ENCODE measurements around the gene PHF21B. TPM values are rescaled to one million over a fixed set of nuclear protein-coding genes. Genes with fewer than 3 reads are reported as not detected.
A peak's percentile ranks its signal among the peaks of the same experiment; 100 is the strongest.

Gene PHF21B
- total and polyA plus RNA-seq, 8 donors: 0.24 to 1.4 (median 1.1) TPM; not detected in 1

- no peaks in the 10 kb centered on the region for H3K9me3 ChIP-seq
- H3K27me3 ChIP-seq: peaks cover 61 to 99% of the 10 kb centered on the region in 2 donors
- no peak for ATAC-seq
- H3K27ac ChIP-seq: no peak overlapping the region
- H3K4me1 ChIP-seq: peaks cover 6 to 34% of the 10 kb centered on the region in 2 donors
- peak overlapping the region in 1 of 2 donors; percentile 29 for H3K4me3 ChIP-seq
- H3K36me3 ChIP-seq: no peaks in the 10 kb centered on the region
- peak in 3 of 4 donors; percentile 7 to 78 (median 10) for DNase-seq
- no peak for TF ChIP-seq CTCF (IDR thresholded peaks at IDR 0.05)
- intact Hi-C loops (cut with DNase I): no loop called here
These were observed 1.6 kb downstream of the PHF21B start for GRCh38 chr22:45008186-45008681.

- peaks cover 61 to 99% of the 10 kb centered on the region in 2 donors for H3K27me3 ChIP-seq
- DNase-seq: peak in 3 of 4 donors; percentile 68 to 80 (median 70)
- ATAC-seq: peak; percentile 49
- H3K27ac ChIP-seq: no peak overlapping the region
- H3K4me1 ChIP-seq: peaks cover 6 to 34% of the 10 kb centered on the region in 2 donors
- H3K4me3 ChIP-seq: peak overlapping the region in 1 of 2 donors; percentile 29
- intact Hi-C loops (cut with DNase I): no loop called here
- no peak for TF ChIP-seq CTCF (IDR thresholded peaks at IDR 0.05)
- H3K36me3 ChIP-seq: no peaks in the 10 kb centered on the region
- H3K9me3 ChIP-seq: no peaks in the 10 kb centered on the region
These were observed 2.2 kb downstream of the PHF21B start for GRCh38 chr22:45007391-45008185.

- H3K27me3 ChIP-seq: peaks cover 61 to 99% of the 10 kb centered on the region in 2 donors
- H3K9me3 ChIP-seq: no peaks in the 10 kb centered on the region
- intact Hi-C loops (cut with DNase I): no loop called here
- H3K27ac ChIP-seq: no peak overlapping the region
- no peaks in the 10 kb centered on the region for H3K36me3 ChIP-seq
- H3K4me1 ChIP-seq: peaks cover 6 to 34% of the 10 kb centered on the region in 2 donors
- DNase-seq (peak in 3 of 4 donors; percentile 57 to 68 (median 62)), ATAC-seq (no peak)
- no peak for TF ChIP-seq CTCF (IDR thresholded peaks at IDR 0.05)
- H3K4me3 ChIP-seq: peak overlapping the region in 1 of 2 donors; percentile 29
These were observed 2.8 kb downstream of the PHF21B start for GRCh38 chr22:45006964-45007390.

GRCh38 chr22:45006111-45006963, 3.5 kb downstream of the PHF21B start:
- H3K9me3 ChIP-seq: no peaks in the 10 kb centered on the region
- peaks cover 59 to 97% of the 10 kb centered on the region in 2 donors for H3K27me3 ChIP-seq
- no peak for ATAC-seq
- peak overlapping the region in 1 of 2 donors; percentile 29 for H3K4me3 ChIP-seq
- H3K27ac ChIP-seq: no peak overlapping the region
- TF ChIP-seq CTCF (IDR thresholded peaks at IDR 0.05): no peak
- H3K36me3 ChIP-seq: no peaks in the 10 kb centered on the region
- intact Hi-C loops (cut with DNase I): no loop called here
- DNase-seq: peak in 2 of 4 donors; percentile 30 to 33
- peaks cover 6 to 34% of the 10 kb centered on the region in 2 donors for H3K4me1 ChIP-seq
